WTC11 (cell line): Measurements from ENCODE around the gene MFNG.

Experiments
- AR ChIP-seq: fragments of 250-450 bp; sonication (Bioruptor Pico); IDR thresholded peaks from 2 replicates; pipeline ENCODE4 v1.9.0; 2021; ENCODE audit warnings: mild to moderate bottlenecking
- CREB1 ChIP-seq: sonication (generic); formaldehyde crosslinking; IDR thresholded peaks from 2 replicates; pipeline ENCODE4 v1.8.0; 2023; ENCODE audit warnings: mild to moderate bottlenecking, missing genetic modification reagents
- CTCF ChIP-seq: fragments of 200-600 bp; IDR thresholded peaks from 2 replicates; pipeline ENCODE4 v1.8.0; 2022; ENCODE audit warnings: antibody characterized with exemption
- E2F1 ChIP-seq: sonication (generic); formaldehyde crosslinking; IDR thresholded peaks from 2 replicates; pipeline ENCODE4 v1.8.0; 2022; ENCODE audit warnings: mild to moderate bottlenecking, missing genetic modification reagents
- E2F5 ChIP-seq: sonication (generic); formaldehyde crosslinking; IDR thresholded peaks from 2 replicates; pipeline ENCODE4 v1.8.1; 2022; ENCODE audit warnings: mild to moderate bottlenecking, moderate library complexity, missing genetic modification reagents
- MAX ChIP-seq: sonication (generic); formaldehyde crosslinking; IDR thresholded peaks from 2 replicates; pipeline ENCODE4 v1.8.0; 2022; ENCODE audit warnings: mild to moderate bottlenecking, missing genetic modification reagents
- NFE2L1 ChIP-seq: sonication (generic); formaldehyde crosslinking; IDR thresholded peaks from 2 replicates; pipeline ENCODE4 v1.8.1; 2023; ENCODE audit warnings: missing genetic modification reagents
- PRRX2 ChIP-seq: fragments of 250-450 bp; sonication (Bioruptor Pico); IDR thresholded peaks from 2 replicates; pipeline ENCODE4 v1.8.0; 2021; ENCODE audit warnings: mild to moderate bottlenecking
- TEAD4 ChIP-seq: sonication (generic); formaldehyde crosslinking; IDR thresholded peaks from 2 replicates; pipeline ENCODE4 v1.8.0; 2022; ENCODE audit warnings: mild to moderate bottlenecking, missing genetic modification reagents
- ZNF416 ChIP-seq: fragments of 250-450 bp; sonication (Bioruptor Pico); IDR thresholded peaks from 2 replicates; pipeline ENCODE4 v1.9.0; 2021; ENCODE audit warnings: mild to moderate bottlenecking, inconsistent platforms

GRCh38 chr22:37435970-37436603 lies 50.1 kb downstream of the MFNG start:
- TF ChIP-seq CREB1 (CRISPR knock-in tag) (no peak), E2F5 (CRISPR knock-in tag) (no peak), CTCF (no peak), ZNF416 (CRISPR knock-in tag) (no peak), MAX (CRISPR knock-in tag) (no peak), PRRX2 (no peak), NFE2L1 (CRISPR knock-in tag) (no peak), E2F1 (CRISPR knock-in tag) (no peak), TEAD4 (CRISPR knock-in tag) (no peak), AR (CRISPR knock-in tag) (no peak)
